A673 (cell line): ENCODE measurements around the gene KCNQ1.

Experiments
- EZH2 ChIP-seq: fragments of 200-600 bp; sonication (generic); IDR thresholded peaks from 2 replicates; pipeline ENCODE4 v1.6.1; 2017; ENCODE audit warnings: borderline replicate concordance, low read depth, mild to moderate bottlenecking, mixed read lengths, antibody characterized with exemption, low read length; ENCODE audit not compliant: poor library complexity, severe bottlenecking
- TF ChIP-seq, protein P1 (sequence below): fragments of 300-800, 200-600 bp; sonication (generic); conservative IDR thresholded peaks from 2 replicates; pipeline ENCODE4 v1.5.1; 2017; ENCODE audit warnings: low read depth, mild to moderate bottlenecking, antibody characterized with exemption, low read length, moderate library complexity, mixed read lengths

- TF ChIP-seq, protein P1, sequence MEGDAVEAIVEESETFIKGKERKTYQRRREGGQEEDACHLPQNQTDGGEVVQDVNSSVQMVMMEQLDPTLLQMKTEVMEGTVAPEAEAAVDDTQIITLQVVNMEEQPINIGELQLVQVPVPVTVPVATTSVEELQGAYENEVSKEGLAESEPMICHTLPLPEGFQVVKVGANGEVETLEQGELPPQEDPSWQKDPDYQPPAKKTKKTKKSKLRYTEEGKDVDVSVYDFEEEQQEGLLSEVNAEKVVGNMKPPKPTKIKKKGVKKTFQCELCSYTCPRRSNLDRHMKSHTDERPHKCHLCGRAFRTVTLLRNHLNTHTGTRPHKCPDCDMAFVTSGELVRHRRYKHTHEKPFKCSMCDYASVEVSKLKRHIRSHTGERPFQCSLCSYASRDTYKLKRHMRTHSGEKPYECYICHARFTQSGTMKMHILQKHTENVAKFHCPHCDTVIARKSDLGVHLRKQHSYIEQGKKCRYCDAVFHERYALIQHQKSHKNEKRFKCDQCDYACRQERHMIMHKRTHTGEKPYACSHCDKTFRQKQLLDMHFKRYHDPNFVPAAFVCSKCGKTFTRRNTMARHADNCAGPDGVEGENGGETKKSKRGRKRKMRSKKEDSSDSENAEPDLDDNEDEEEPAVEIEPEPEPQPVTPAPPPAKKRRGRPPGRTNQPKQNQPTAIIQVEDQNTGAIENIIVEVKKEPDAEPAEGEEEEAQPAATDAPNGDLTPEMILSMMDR, result no peak
- no peak for TF ChIP-seq EZH2
Measured at GRCh38 chr11:2746401-2747247, 301.8 kb downstream of the KCNQ1 start.
